ENCODE data around the gene PHYHD1. TPM values are rescaled to one million over a fixed set of nuclear protein-coding genes. Genes with fewer than 3 reads are reported as not detected.
A peak's percentile ranks its signal among the peaks of the same experiment; 100 is the strongest.

PHYHD1 gene
- total and polyA plus RNA-seq, 7 donors, result 1.6 to 30.5 (median 15.5) TPM

DNA sequence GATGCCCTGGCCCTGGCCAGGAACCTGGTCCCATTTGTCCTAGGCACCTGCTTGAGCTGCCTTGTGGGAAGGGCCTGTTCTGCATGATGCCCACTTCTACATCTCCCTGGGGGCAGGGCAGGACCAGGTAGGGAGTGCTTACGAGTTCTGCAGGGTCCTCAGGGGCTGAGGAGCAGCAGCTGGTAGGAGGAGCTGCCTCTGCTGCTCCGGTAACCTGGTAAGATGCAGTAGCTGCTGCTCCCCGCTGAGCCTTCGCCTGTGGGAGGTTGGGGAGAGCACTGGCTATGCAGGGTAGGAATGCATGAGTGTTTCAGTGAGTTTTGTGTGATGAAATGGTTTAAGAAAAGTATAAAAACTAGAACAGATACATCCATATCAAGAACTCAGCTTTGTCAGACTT lies 25.2 kb upstream of the PHYHD1 start:
- Histone ChIP-seq H3K27me3 (no peaks in the 10 kb centered on the region), H3K4me3 (no peak overlapping the region), H3K9me3 (no peaks in the 10 kb centered on the region), H3K4me1 (peaks cover 0 to 53% (median 50%) of the 10 kb centered on the region in 4 donors), H3K36me3 (peaks cover 6 to 61% (median 17%) of the 10 kb centered on the region in 4 donors), H3K27ac (peak overlapping the region in 2 of 4 donors; percentile 43 to 99)
- WGBS, 2 donors, result 81 to 88% methylated on average over 4 of the region's 4 CpGs
- DNase-seq, result no peak
- TF ChIP-seq POLR2A (IDR thresholded peaks at IDR 0.05) (no peak), POLR2AphosphoS5 (IDR thresholded peaks at IDR 0.05) (no peak), EP300 (IDR thresholded peaks at IDR 0.05) (no peak)
- TF ChIP-seq, protein P1, sequence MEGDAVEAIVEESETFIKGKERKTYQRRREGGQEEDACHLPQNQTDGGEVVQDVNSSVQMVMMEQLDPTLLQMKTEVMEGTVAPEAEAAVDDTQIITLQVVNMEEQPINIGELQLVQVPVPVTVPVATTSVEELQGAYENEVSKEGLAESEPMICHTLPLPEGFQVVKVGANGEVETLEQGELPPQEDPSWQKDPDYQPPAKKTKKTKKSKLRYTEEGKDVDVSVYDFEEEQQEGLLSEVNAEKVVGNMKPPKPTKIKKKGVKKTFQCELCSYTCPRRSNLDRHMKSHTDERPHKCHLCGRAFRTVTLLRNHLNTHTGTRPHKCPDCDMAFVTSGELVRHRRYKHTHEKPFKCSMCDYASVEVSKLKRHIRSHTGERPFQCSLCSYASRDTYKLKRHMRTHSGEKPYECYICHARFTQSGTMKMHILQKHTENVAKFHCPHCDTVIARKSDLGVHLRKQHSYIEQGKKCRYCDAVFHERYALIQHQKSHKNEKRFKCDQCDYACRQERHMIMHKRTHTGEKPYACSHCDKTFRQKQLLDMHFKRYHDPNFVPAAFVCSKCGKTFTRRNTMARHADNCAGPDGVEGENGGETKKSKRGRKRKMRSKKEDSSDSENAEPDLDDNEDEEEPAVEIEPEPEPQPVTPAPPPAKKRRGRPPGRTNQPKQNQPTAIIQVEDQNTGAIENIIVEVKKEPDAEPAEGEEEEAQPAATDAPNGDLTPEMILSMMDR (IDR thresholded peaks at IDR 0.05), result no peak
- intact Hi-C loops (cut with DNase I), result no loop called here

DNA sequence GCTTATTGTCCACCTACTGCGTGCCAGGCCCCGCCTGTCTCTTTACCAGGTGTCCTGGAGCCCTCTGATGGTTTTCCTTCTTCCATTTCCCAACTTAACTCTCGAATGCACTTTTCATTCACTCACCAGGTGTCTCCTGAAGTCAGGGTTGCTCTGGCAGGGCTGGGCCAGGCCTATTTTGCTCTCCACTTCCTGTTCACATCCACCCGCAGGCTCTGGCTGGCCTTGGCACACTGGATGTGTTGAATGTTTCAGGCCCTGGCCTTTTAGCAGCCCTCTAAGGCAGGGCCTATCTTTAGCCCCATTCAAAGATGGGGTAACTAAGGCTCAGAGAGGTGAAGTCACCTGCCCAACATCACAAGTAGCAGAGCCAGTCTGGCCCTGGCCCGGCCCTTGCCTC lies 22.4 kb upstream of the PHYHD1 start:
- 66 to 67% methylated on average over 5 of the region's 5 CpGs for WGBS, 2 donors
- intact Hi-C loops (cut with DNase I), result no loop called here
- no peak for DNase-seq
- H3K4me3 ChIP-seq, result no peak overlapping the region
- TF ChIP-seq, protein P1 (IDR thresholded peaks at IDR 0.05), result no peak
- TF ChIP-seq POLR2A (IDR thresholded peaks at IDR 0.05) (no peak), EP300 (IDR thresholded peaks at IDR 0.05) (no peak)
- peaks cover 5 to 77% (median 18%) of the 10 kb centered on the region in 4 donors for H3K36me3 ChIP-seq
- peak overlapping the region in 3 of 4 donors; percentile 13 to 37 (median 24) for H3K27ac ChIP-seq
- peaks cover 0 to 36% (median 33%) of the 10 kb centered on the region in 4 donors for H3K4me1 ChIP-seq
- no peaks in the 10 kb centered on the region for H3K27me3 ChIP-seq
- H3K9me3 ChIP-seq, result no peaks in the 10 kb centered on the region

DNA sequence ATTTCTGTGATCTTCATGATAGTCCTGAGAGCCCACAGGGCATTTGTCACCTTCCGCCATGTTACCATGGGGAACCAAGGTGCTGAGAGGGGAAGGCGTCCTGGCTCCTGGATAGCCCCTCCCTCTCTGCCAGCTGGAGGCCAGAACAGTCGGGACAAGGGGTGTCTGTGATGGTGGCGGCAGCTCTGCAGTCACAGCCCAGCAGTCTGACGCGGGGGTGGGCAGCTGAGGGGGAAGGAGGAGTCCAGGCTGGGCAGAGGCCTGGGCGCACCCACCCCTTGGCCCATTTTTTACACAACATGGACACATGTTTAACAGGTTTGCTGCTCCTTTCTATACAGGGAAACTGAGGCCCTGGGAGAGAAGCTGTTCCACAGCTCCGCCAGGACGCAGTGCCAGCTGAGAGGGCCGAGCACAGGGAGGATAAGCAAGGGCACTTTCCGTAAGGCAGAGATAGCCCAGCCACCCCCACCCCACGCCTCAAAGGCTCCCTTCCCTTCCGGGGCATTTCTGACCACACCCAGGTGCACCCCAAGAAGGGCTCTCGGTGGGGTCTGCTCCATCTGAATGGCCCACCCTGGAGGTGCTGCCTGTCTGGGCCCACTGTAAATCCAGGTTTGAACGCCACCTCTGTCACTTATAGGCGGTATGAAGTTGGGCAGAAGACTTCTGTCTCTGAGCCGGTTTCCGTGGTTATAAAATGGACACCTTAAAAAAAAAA lies 21.8 kb upstream of the PHYHD1 start:
- no peaks in the 10 kb centered on the region for H3K9me3 ChIP-seq
- peaks cover 0 to 32% (median 28%) of the 10 kb centered on the region in 4 donors for H3K4me1 ChIP-seq
- DNase-seq, result no peak
- intact Hi-C loops (cut with DNase I), result no loop called here
- H3K4me3 ChIP-seq, result no peak overlapping the region
- H3K27ac ChIP-seq, result peak overlapping the region; percentile 13 to 51 (median 30)
- peaks cover 5 to 71% (median 16%) of the 10 kb centered on the region in 4 donors for H3K36me3 ChIP-seq
- WGBS, 2 donors, result 81 to 89% methylated on average over 18 of the region's 18 CpGs
- no peaks in the 10 kb centered on the region for H3K27me3 ChIP-seq
- TF ChIP-seq EP300 (IDR thresholded peaks at IDR 0.05) (no peak), POLR2A (IDR thresholded peaks at IDR 0.05) (no peak), POLR2AphosphoS5 (IDR thresholded peaks at IDR 0.05) (no peak)
- TF ChIP-seq, protein P1 (IDR thresholded peaks at IDR 0.05), result no peak

DNA sequence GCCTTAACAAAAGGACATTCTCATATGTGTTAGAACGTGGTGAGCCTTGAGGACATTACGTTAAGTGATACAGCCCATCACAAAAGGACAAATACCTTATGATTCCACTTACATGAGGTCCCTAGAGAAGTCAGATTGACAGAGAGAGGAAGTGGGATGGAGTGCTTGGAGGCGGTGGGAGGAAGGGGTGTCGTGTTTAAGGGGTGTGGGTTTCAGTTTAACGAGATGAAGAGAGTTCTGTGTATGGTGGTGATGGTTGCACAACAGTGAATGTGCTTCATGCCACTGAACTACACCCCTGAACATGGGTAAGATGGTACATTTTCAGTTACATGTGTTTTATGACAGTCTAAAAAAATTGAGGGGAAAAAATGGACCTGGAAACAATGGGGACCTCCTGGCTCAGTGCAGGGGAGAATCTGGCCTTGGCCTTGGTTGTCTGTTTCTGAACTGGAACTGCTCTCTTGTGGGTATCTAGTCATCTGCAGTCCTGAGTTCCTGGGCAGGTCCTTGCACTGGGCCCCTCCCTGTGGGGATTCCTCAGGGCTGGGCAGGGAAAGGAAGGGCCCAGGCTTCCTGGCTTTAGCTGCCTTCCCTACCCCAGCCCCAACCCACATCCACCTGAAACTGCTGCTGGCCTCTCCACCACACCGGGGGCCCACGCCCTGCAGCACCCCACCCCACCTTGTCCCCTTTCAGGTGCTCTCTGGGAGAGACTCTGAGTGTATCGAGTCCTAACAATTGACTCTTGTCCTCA lies 21.0 kb upstream of the PHYHD1 start:
- no peaks in the 10 kb centered on the region for H3K27me3 ChIP-seq
- no peak for TF ChIP-seq EP300 (IDR thresholded peaks at IDR 0.05)
- no peak for TF ChIP-seq POLR2A (IDR thresholded peaks at IDR 0.05)
- TF ChIP-seq POLR2AphosphoS5 (IDR thresholded peaks at IDR 0.05), result no peak
- TF ChIP-seq, protein P1 (IDR thresholded peaks at IDR 0.05), result no peak
- peaks cover 5 to 66% (median 15%) of the 10 kb centered on the region in 4 donors for H3K36me3 ChIP-seq
- intact Hi-C loops (cut with DNase I), result no loop called here
- WGBS, 2 donors, result 37 to 48% methylated on average over 8 of the region's 8 CpGs
- H3K27ac ChIP-seq, result peak overlapping the region; percentile 13 to 51 (median 30)
- H3K4me3 ChIP-seq, result no peak overlapping the region
- peaks cover 0 to 32% (median 27%) of the 10 kb centered on the region in 4 donors for H3K4me1 ChIP-seq
- no peak for DNase-seq
- no peaks in the 10 kb centered on the region for H3K9me3 ChIP-seq
